Measurements from ENCODE around the gene CCR4. TPM values are rescaled to one million over a fixed set of nuclear protein-coding genes. Genes with fewer than 3 reads are reported as not detected.
"Not testable (repeated sequence)": the region's sequence is repeated elsewhere in the genome, so short reads cannot be mapped to it uniquely, and the experiment has no call there.

CCR4 gene
- total RNA-seq, result 10 to 100 TPM; 12.1 to 40.9 TPM

GRCh38 chr3:32951410-32951811 is at the start of gene CCR4:
TSS of gene CCR4 (plus strand) at chr3:32951644. CDS start at chr3:32953423, 1,779 bp downstream.
- peak within 1 kb of the TSS; percentile 70 to 73 for H3K27ac Mint-ChIP-seq
- no peaks in the 10 kb centered on the region for H3K27me3 Mint-ChIP-seq
- H3K9me3 Mint-ChIP-seq, result no peaks in the 10 kb centered on the region
- peak within 1 kb of the TSS; percentile 87 for H3K4me3 Mint-ChIP-seq
- no peaks in the 10 kb centered on the region for H3K36me3 Mint-ChIP-seq
- ATAC-seq (peak; percentile 59 to 79), DNase-seq (ENCODE audit: low spot score) (no peak)
- H3K4me1 Mint-ChIP-seq (ENCODE audit: low read depth in 2 of 2), result peaks cover 15 to 20% of the 10 kb centered on the region in 2 donors

GRCh38 chr3:32902887-32903371 is 48.5 kb upstream of the CCR4 start:
- Mint-ChIP-seq H3K27me3 (peaks cover 14 to 18% of the 10 kb centered on the region in 2 donors), H3K4me3 (peak overlapping the region; percentile 20)
- not testable (repeated sequence) for DNase-seq (ENCODE audit: low spot score); ATAC-seq; H3K9me3 Mint-ChIP-seq; H3K27ac Mint-ChIP-seq; H3K36me3 Mint-ChIP-seq; H3K4me1 Mint-ChIP-seq (ENCODE audit: low read depth in 2 of 2)

GRCh38 chr3:32903953-32904352 is 47.5 kb upstream of the CCR4 start:
- Mint-ChIP-seq H3K4me1 (ENCODE audit: low read depth in 2 of 2) (peaks cover 5 to 6% of the 10 kb centered on the region in 2 donors), H3K4me3 (peak overlapping the region; percentile 25), H3K27ac (no peak overlapping the region)

GRCh38 chr3:32909999-32910398 is 41.4 kb upstream of the CCR4 start:
- H3K27ac Mint-ChIP-seq, result no peak overlapping the region
- ATAC-seq, result no peak
- no peaks in the 10 kb centered on the region for H3K27me3 Mint-ChIP-seq
- H3K4me3 Mint-ChIP-seq, result no peak overlapping the region
- no peaks in the 10 kb centered on the region for H3K4me1 Mint-ChIP-seq (ENCODE audit: low read depth in 2 of 2)
- no peak for DNase-seq (ENCODE audit: low spot score)
- no peaks in the 10 kb centered on the region for H3K36me3 Mint-ChIP-seq
- no peaks in the 10 kb centered on the region for H3K9me3 Mint-ChIP-seq

More at GRCh38 chr3:32903953-32904352, 47.5 kb upstream of the CCR4 start:
- Mint-ChIP-seq H3K9me3 (no peaks in the 10 kb centered on the region), H3K27me3 (peaks cover 14 to 18% of the 10 kb centered on the region in 2 donors), H3K36me3 (no peaks in the 10 kb centered on the region)
- ATAC-seq (no peak), DNase-seq (ENCODE audit: low spot score) (no peak)

GRCh38 chr3:32910954-32911353 is 40.5 kb upstream of the CCR4 start:
- Mint-ChIP-seq H3K4me3 (no peak overlapping the region), H3K4me1 (ENCODE audit: low read depth in 2 of 2) (no peaks in the 10 kb centered on the region), H3K36me3 (no peaks in the 10 kb centered on the region), H3K27ac (no peak overlapping the region), H3K27me3 (no peaks in the 10 kb centered on the region), H3K9me3 (no peaks in the 10 kb centered on the region)
- no peak for DNase-seq (ENCODE audit: low spot score)
- no peak for ATAC-seq

GRCh38 chr3:32912046-32912445 is 39.4 kb upstream of the CCR4 start:
- H3K4me3 Mint-ChIP-seq, result no peak overlapping the region

GRCh38 chr3:32913790-32914446 is 37.5 kb upstream of the CCR4 start:
- Mint-ChIP-seq H3K36me3 (peaks cover 4% of the 10 kb centered on the region), H3K27me3 (peaks cover 0 to 8% of the 10 kb centered on the region in 2 donors), H3K9me3 (no peaks in the 10 kb centered on the region), H3K27ac (no peak overlapping the region), H3K4me3 (no peak overlapping the region), H3K4me1 (ENCODE audit: low read depth in 2 of 2) (no peaks in the 10 kb centered on the region)
- DNase-seq (ENCODE audit: low spot score) (no peak), ATAC-seq (no peak)

More at GRCh38 chr3:32912046-32912445, 39.4 kb upstream of the CCR4 start:
- DNase-seq (ENCODE audit: low spot score), result no peak
- no peak for ATAC-seq
- H3K9me3 Mint-ChIP-seq, result no peaks in the 10 kb centered on the region
- H3K27me3 Mint-ChIP-seq, result peaks cover 0 to 5% of the 10 kb centered on the region in 2 donors
- peaks cover 2% of the 10 kb centered on the region for H3K36me3 Mint-ChIP-seq
- H3K4me1 Mint-ChIP-seq (ENCODE audit: low read depth in 2 of 2), result no peaks in the 10 kb centered on the region
- H3K27ac Mint-ChIP-seq, result no peak overlapping the region

- peaks cover 4% of the 10 kb centered on the region for H3K36me3 Mint-ChIP-seq
- DNase-seq (ENCODE audit: low spot score) (no peak), ATAC-seq (no peak)
- no peak overlapping the region for H3K4me3 Mint-ChIP-seq
- H3K27ac Mint-ChIP-seq, result no peak overlapping the region
- H3K4me1 Mint-ChIP-seq (ENCODE audit: low read depth in 2 of 2), result no peaks in the 10 kb centered on the region
- H3K9me3 Mint-ChIP-seq, result no peaks in the 10 kb centered on the region
- H3K27me3 Mint-ChIP-seq, result peaks cover 0 to 14% of the 10 kb centered on the region in 2 donors
These were observed 31.5 kb upstream of the CCR4 start for GRCh38 chr3:32919920-32920319.

GRCh38 chr3:32922078-32922477 is 29.4 kb upstream of the CCR4 start:
- Mint-ChIP-seq H3K27ac (no peak overlapping the region), H3K27me3 (peaks cover 0 to 9% of the 10 kb centered on the region in 2 donors), H3K9me3 (no peaks in the 10 kb centered on the region), H3K4me1 (ENCODE audit: low read depth in 2 of 2) (no peaks in the 10 kb centered on the region), H3K4me3 (no peak overlapping the region), H3K36me3 (peaks cover 1% of the 10 kb centered on the region)
- DNase-seq (ENCODE audit: low spot score) (no peak), ATAC-seq (peak in 1 of 2 donors; percentile 43)

- DNase-seq (ENCODE audit: low spot score) (no peak), ATAC-seq (no peak)
- no peaks in the 10 kb centered on the region for H3K9me3 Mint-ChIP-seq
- no peak overlapping the region for H3K27ac Mint-ChIP-seq
- H3K4me1 Mint-ChIP-seq (ENCODE audit: low read depth in 2 of 2), result no peaks in the 10 kb centered on the region
- H3K27me3 Mint-ChIP-seq, result peaks cover 10 to 19% of the 10 kb centered on the region in 2 donors
- H3K36me3 Mint-ChIP-seq, result no peaks in the 10 kb centered on the region
- no peak overlapping the region for H3K4me3 Mint-ChIP-seq
These were observed 21.3 kb upstream of the CCR4 start for GRCh38 chr3:32930161-32930560.

GRCh38 chr3:32931273-32931672 is 20.2 kb upstream of the CCR4 start:
- H3K9me3 Mint-ChIP-seq; H3K36me3 Mint-ChIP-seq; H3K4me1 Mint-ChIP-seq (ENCODE audit: low read depth in 2 of 2); ATAC-seq; DNase-seq (ENCODE audit: low spot score); H3K4me3 Mint-ChIP-seq; H3K27ac Mint-ChIP-seq: not testable (repeated sequence)
- H3K27me3 Mint-ChIP-seq, result peaks cover 10 to 19% of the 10 kb centered on the region in 2 donors

GRCh38 chr3:32934150-32934742 is 17.2 kb upstream of the CCR4 start:
- Mint-ChIP-seq H3K27ac (no peak overlapping the region), H3K4me3 (no peak overlapping the region), H3K9me3 (no peaks in the 10 kb centered on the region), H3K4me1 (ENCODE audit: low read depth in 2 of 2) (no peaks in the 10 kb centered on the region), H3K27me3 (peaks cover 0 to 13% of the 10 kb centered on the region in 2 donors), H3K36me3 (no peaks in the 10 kb centered on the region)
- no peak for DNase-seq (ENCODE audit: low spot score)
- ATAC-seq, result no peak

GRCh38 chr3:32937331-32937730 is 14.1 kb upstream of the CCR4 start:
- no peaks in the 10 kb centered on the region for H3K9me3 Mint-ChIP-seq
- ATAC-seq (peak in 1 of 2 donors; percentile 48), DNase-seq (ENCODE audit: low spot score) (no peak)
- H3K4me1 Mint-ChIP-seq (ENCODE audit: low read depth in 2 of 2), result no peaks in the 10 kb centered on the region
- H3K27ac Mint-ChIP-seq, result no peak overlapping the region
- H3K27me3 Mint-ChIP-seq, result peaks cover 0 to 6% of the 10 kb centered on the region in 2 donors
- no peak overlapping the region for H3K4me3 Mint-ChIP-seq
- no peaks in the 10 kb centered on the region for H3K36me3 Mint-ChIP-seq

- not testable (repeated sequence) for H3K27ac Mint-ChIP-seq; DNase-seq (ENCODE audit: low spot score); H3K4me1 Mint-ChIP-seq (ENCODE audit: low read depth in 2 of 2); H3K27me3 Mint-ChIP-seq; H3K4me3 Mint-ChIP-seq; ATAC-seq; H3K9me3 Mint-ChIP-seq; H3K36me3 Mint-ChIP-seq
These were observed 11.7 kb upstream of the CCR4 start for GRCh38 chr3:32939531-32940284.

All from natural killer cell treated with Interleukin-12 subunit alpha and Interleukin-12 subunit beta and Interleukin-15 and Interleukin-18, amount 100 ng/mL, for 72 hours (primary cell).